ENCODE measurements around the gene EPB41L4B. TPM values are rescaled to one million over a fixed set of nuclear protein-coding genes. Genes with fewer than 3 reads are reported as not detected.

The EPB41L4B gene
- total RNA-seq, 1 experiment from 2014 or later: 8.1 TPM

GRCh38 chr9:109304347-109304746 is 16.5 kb downstream of the EPB41L4B start:
- RAD21 ChIA-PET (ENCODE audit: low non-redundant PET in 1 of 2, low total read pairs in 2 of 2, uncharacterized antibody in 2 of 2, unreplicated experiment in 2 of 2): no interaction called here
- H3K9ac ChIP-seq (ENCODE audit: low read length): no peak overlapping the region
- no peaks in the 10 kb centered on the region for H3K9me2 ChIP-seq (ENCODE audit: insufficient read depth)
- TF ChIP-seq ATF3 (IDR thresholded peaks at IDR 0.05) (no peak), SIN3A (IDR thresholded peaks at IDR 0.05; ENCODE audit: low read depth) (no peak), JUND (IDR thresholded peaks at IDR 0.05) (no peak), CBX3 (IDR thresholded peaks at IDR 0.05; ENCODE audit: low read depth) (no peak), SP1 (IDR thresholded peaks at IDR 0.05; ENCODE audit: low read depth) (no peak), EZH2phosphoT487 (IDR thresholded peaks at IDR 0.05; ENCODE audit: borderline replicate concordance) (no peak), SRF (IDR thresholded peaks at IDR 0.05; ENCODE audit: low read depth) (no peak), POLR2A (IDR thresholded peaks at IDR 0.05; ENCODE audit: borderline replicate concordance, extremely low read depth, insufficient read depth, insufficient read length) (no peak), EZH2 (IDR thresholded peaks at IDR 0.05) (no peak), CTCF (IDR thresholded peaks at IDR 0.05 in 2 of 3, conservative IDR thresholded peaks at IDR 0.05 in 1 of 3; ENCODE audit: borderline replicate concordance in 1 of 3, insufficient read depth in 1 of 3, low read depth in 2 of 3, low read length in 2 of 3) (no peak), FOSL1 (IDR thresholded peaks at IDR 0.05; ENCODE audit: low read depth) (no peak), YY1 (IDR thresholded peaks at IDR 0.05; ENCODE audit: extremely low read depth, insufficient replicate concordance, low read depth, low read length) (no peak), CEBPB (IDR thresholded peaks at IDR 0.05; ENCODE audit: low read depth) (no peak), ZFX (IDR thresholded peaks at IDR 0.05) (no peak)
- DNase-seq (ENCODE audit: low read depth, low spot score) (no peak), ATAC-seq (no peak)
- H3K79me2 ChIP-seq (ENCODE audit: insufficient read depth, low read length): peaks cover 14% of the 10 kb centered on the region
- no peak overlapping the region for H3K27ac ChIP-seq (ENCODE audit: low read depth, low read length)
- no peak overlapping the region for H3K4me3 ChIP-seq (replicated peaks in 1 of 2; ENCODE audit: low read depth in 1 of 2, low read length in 2 of 2)
- H3K4me2 ChIP-seq (ENCODE audit: low read length): no peak overlapping the region
- no TSS peak for BruUV-seq (replicated peaks)
- no peaks in the 10 kb centered on the region for H3K9me3 ChIP-seq (ENCODE audit: control insufficient read depth in 1 of 2, insufficient read depth in 1 of 2, low read depth in 1 of 2, low read length in 2 of 2)
- POLR2A ChIA-PET: no interaction called here
- peaks cover 14 to 17% of the 10 kb centered on the region in 2 experiments for H3K4me1 ChIP-seq (ENCODE audit: control insufficient read depth in 1 of 2, insufficient read depth in 2 of 2, low read length in 2 of 2)
- no peaks in the 10 kb centered on the region for H4K20me1 ChIP-seq (ENCODE audit: insufficient read depth)
- CTCF ChIA-PET: no interaction called here
- intact Hi-C loops (cut with micrococcal nuclease): no loop called here
- H2AFZ ChIP-seq (ENCODE audit: low read depth, low read length, poor library complexity, severe bottlenecking): no peak overlapping the region
- no peaks in the 10 kb centered on the region for H3K36me3 ChIP-seq (ENCODE audit: control insufficient read depth in 1 of 2, insufficient read depth in 2 of 2, low read length in 2 of 2)
- H3K27me3 ChIP-seq (ENCODE audit: insufficient read depth, low read length): no peaks in the 10 kb centered on the region
